ENCODE data around the gene CDCP2. TPM values are rescaled to one million over a fixed set of nuclear protein-coding genes. Genes with fewer than 3 reads are reported as not detected.

The CDCP2 gene
- under 1 TPM in 4 of 9 donors, not detected in 5; 0.15 to 0.64 (median 0.26) TPM for total RNA-seq
- polyA plus RNA-seq, result under 1 TPM in 1 of 3 donors, not detected in 2; 0.05 TPM
- long read RNA-seq, donor 1, result 0 reads
- long read RNA-seq, donor 2, result 0 reads
- long read RNA-seq, donor 3, result 0 reads
- long read RNA-seq, donor 4, partial matches to known transcripts, result 0 of 1 reads
- long read RNA-seq, donor 4, other reads (novel, unspliced or antisense), result 1 of 1 reads
- long read RNA-seq, donor 5, result 0 reads
- long read RNA-seq, donor 6, result 0 reads
- long read RNA-seq, donor 7, result 0 reads
- long read RNA-seq, donor 8, result 0 reads
- long read RNA-seq, donor 9, result 0 reads
- long read RNA-seq, donor 10, result 0 reads

DNA sequence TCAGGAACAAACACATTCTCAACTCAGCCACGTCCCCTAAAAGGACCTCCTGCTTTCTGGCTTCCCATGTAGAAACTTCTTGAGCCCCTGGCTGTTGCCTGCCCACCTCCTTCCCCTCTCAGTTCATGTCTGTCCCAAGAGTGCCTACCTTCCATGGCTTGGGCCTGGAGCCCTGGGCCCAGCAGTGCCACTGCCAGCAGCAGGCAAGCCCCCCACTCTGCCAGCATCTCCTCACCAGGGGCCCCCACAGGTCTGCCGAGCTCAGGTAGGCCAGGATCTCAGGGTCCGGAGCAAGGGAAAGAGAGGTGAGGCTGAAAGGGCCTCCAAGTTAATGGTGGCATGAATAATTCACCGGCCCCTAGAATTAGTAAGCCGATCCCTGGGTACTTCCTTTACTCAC lies at the start of gene CDCP2:
TSS of gene CDCP2 (minus strand) at position 305 of the 400 bp plus-strand sequence. CDS start at position 227, 78 bp downstream.
- no peak within 1 kb of the TSS for H3K4me3 ChIP-seq
- 93 to 98% (median 96%) methylated on average over 4 to 5 of the region's 5 CpGs for WGBS, 4 donors
- intact Hi-C loops (cut with DNase I), result no loop called here

DNA sequence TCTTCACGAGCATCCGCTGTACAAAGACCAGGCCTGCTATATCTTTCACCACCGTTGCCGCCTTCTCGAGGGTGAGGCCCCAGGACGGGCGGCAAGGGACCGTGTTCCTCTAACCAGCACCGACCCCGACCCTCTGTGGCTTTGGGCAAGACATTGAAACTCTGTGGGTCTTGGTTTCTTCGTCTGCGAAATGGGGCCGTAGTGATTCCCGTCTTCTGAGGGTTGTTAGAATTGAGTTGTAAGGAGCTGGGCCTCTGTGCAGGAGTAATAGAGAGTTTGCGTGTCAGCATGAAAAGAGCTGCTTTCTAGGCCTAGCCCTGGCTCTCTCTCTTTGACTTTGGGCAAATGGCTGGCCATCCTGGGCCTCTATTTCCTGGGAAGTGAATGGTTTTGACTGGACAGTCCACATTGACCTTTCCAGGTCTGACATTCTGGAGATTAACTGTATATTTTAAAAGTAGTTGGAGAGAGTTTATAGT lies 47.8 kb upstream of the CDCP2 start:
- H3K9me3 ChIP-seq (replicated peaks in 1 of 3), result no peaks in the 10 kb centered on the region
- peak overlapping the region; percentile 31 to 89 (median 54) for H3K4me3 ChIP-seq
- WGBS, 4 donors, result 0 to 3% (median 2%) methylated on average over 6 to 15 of the region's 15 CpGs
- no peak for DNase-seq
- peaks cover 0 to 15% of the 10 kb centered on the region in 2 donors for H3K36me3 ChIP-seq (replicated peaks in 1 of 2)
- intact Hi-C loops (cut with DNase I), result no loop called here
- peaks cover 14 to 31% of the 10 kb centered on the region in 2 donors for H3K4me1 ChIP-seq (replicated peaks in 1 of 2)
- no peaks in the 10 kb centered on the region for H3K27me3 ChIP-seq
- no peak for TF ChIP-seq POLR2A (IDR thresholded peaks at IDR 0.05)
- TF ChIP-seq, protein P1, sequence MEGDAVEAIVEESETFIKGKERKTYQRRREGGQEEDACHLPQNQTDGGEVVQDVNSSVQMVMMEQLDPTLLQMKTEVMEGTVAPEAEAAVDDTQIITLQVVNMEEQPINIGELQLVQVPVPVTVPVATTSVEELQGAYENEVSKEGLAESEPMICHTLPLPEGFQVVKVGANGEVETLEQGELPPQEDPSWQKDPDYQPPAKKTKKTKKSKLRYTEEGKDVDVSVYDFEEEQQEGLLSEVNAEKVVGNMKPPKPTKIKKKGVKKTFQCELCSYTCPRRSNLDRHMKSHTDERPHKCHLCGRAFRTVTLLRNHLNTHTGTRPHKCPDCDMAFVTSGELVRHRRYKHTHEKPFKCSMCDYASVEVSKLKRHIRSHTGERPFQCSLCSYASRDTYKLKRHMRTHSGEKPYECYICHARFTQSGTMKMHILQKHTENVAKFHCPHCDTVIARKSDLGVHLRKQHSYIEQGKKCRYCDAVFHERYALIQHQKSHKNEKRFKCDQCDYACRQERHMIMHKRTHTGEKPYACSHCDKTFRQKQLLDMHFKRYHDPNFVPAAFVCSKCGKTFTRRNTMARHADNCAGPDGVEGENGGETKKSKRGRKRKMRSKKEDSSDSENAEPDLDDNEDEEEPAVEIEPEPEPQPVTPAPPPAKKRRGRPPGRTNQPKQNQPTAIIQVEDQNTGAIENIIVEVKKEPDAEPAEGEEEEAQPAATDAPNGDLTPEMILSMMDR (IDR thresholded peaks at IDR 0.05), result no peak
- H3K27ac ChIP-seq, result peak overlapping the region in 3 of 5 donors; percentile 55 to 81 (median 70)

More for the DNA sequence above, at the start of gene CDCP2:
- Histone ChIP-seq H3K9me3 (replicated peaks in 1 of 3) (no peaks in the 10 kb centered on the region), H3K27ac (peak within 1 kb of the TSS in 1 of 5 donors; percentile 18), H3K4me1 (replicated peaks in 1 of 2) (peaks cover 0 to 8% of the 10 kb centered on the region in 2 donors), H3K27me3 (no peaks in the 10 kb centered on the region), H3K36me3 (replicated peaks in 1 of 2) (no peaks in the 10 kb centered on the region)
- no peak for DNase-seq
- no peak for TF ChIP-seq POLR2A (IDR thresholded peaks at IDR 0.05)
- TF ChIP-seq, protein P1 (IDR thresholded peaks at IDR 0.05), result no peak

DNA sequence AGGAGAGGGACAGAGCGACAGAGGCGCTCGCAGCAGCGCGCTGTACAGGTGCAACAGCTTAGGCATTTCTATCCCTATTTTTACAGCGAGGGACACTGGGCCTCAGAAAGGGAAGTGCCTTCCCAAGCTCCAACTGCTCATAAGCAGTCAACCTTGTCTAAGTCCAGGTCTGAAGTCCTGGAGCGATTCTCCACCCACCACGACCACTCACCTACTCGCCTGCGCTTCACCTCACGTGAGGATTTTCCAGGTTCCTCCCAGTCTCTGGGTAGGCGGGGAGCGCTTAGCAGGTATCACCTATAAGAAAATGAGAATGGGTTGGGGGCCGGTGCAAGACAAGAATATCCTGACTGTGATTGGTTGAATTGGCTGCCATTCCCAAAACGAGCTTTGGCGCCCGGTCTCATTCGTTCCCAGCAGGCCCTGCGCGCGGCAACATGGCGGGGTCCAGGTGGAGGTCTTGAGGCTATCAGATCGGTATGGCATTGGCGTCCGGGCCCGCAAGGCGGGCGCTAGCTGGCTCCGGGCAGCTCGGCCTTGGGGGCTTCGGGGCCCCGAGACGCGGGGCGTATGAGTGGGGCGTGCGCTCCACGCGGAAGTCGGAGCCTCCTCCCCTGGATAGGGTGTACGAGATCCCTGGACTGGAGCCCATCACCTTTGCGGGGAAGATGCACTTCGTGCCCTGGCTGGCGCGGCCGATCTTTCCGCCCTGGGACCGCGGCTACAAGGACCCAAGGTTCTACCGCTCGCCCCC lies 47.1 kb upstream of the CDCP2 start, which contains the start of the genes CYB5RL and MRPL37:
TSS of gene CYB5RL (minus strand) at position 266 of the 754 bp plus-strand sequence. CDS start 4,414 bp downstream, outside the sequence.
TSS of gene MRPL37 (plus strand) at position 403 of the 754 bp plus-strand sequence. CDS start at position 480, 77 bp downstream.
- TF ChIP-seq, protein P1 (IDR thresholded peaks at IDR 0.05), result no peak
- peak in 1 of 2 donors; percentile 41 for TF ChIP-seq POLR2A (IDR thresholded peaks at IDR 0.05)
- Histone ChIP-seq H3K27me3 (no peaks in the 10 kb centered on the region), H3K27ac (peak within 1 kb of the TSS in 3 of 5 donors; percentile 55 to 81 (median 70)), H3K9me3 (replicated peaks in 1 of 3) (no peaks in the 10 kb centered on the region), H3K4me3 (peak within 1 kb of the TSS; percentile 31 to 89 (median 54)), H3K4me1 (replicated peaks in 1 of 2) (peaks cover 14 to 31% of the 10 kb centered on the region in 2 donors), H3K36me3 (replicated peaks in 1 of 2) (peaks cover 0 to 15% of the 10 kb centered on the region in 2 donors)
- intact Hi-C loops (cut with DNase I), result no loop called here
- WGBS, 4 donors, result 0% methylated on average over 21 to 51 of the region's 51 CpGs
- peak; percentile 92 to 98 (median 96) for DNase-seq
